MM.1S (cell line): ENCODE data around the gene DHX36.

Experiments used
- DNase-seq: peaks from one replicate; pipeline ENCODE4 v3.0.0-alpha.2; 2015
- H2AFZ ChIP-seq: fragments of 300-600 bp; sonication (generic); 2 replicates; pipeline ENCODE4 v1.6.0; 2016; ENCODE audit warnings: antibody characterized with exemption, low read length
- H3F3A ChIP-seq: fragments of 300-600 bp; sonication (generic); 2 replicates; pipeline ENCODE4 v1.6.1; 2016; ENCODE audit warnings: mild to moderate bottlenecking, antibody characterized with exemption, low read length, moderate library complexity, mixed read lengths; ENCODE audit not compliant: insufficient read depth
- H3K27ac ChIP-seq: fragments of 300-600 bp; sonication (generic); 2 replicates; pipeline ENCODE4 v1.5.1; 2016; ENCODE audit warnings: mild to moderate bottlenecking, low read length
- H3K27me3 ChIP-seq: fragments of 300-600 bp; sonication (generic); replicated peaks from 2 replicates; pipeline ENCODE4 v1.6.0; 2016; ENCODE audit warnings: low read length; ENCODE audit not compliant: insufficient read depth
- H3K36me3 ChIP-seq: fragments of 300-600 bp; sonication (generic); replicated peaks from 2 replicates; pipeline ENCODE4 v1.6.1; 2016; ENCODE audit warnings: mild to moderate bottlenecking, low read length, mixed read lengths; ENCODE audit not compliant: insufficient read depth
- H3K4me1 ChIP-seq: fragments of 300-600 bp; sonication (generic); 2 replicates; pipeline ENCODE4 v1.6.1; 2016; ENCODE audit warnings: low read length, mixed read lengths
- H3K4me2 ChIP-seq: fragments of 300-600 bp; sonication (generic); 2 replicates; pipeline ENCODE4 v1.6.0; 2016; ENCODE audit warnings: low read depth, low read length
- H3K4me3 ChIP-seq: fragments of 300-600 bp; sonication (generic); 2 replicates; pipeline ENCODE4 v1.5.1; 2016; ENCODE audit warnings: low read length, mixed read lengths
- H3K79me2 ChIP-seq: fragments of 300-600 bp; sonication (generic); 2 replicates; pipeline ENCODE4 v1.6.1; 2016; ENCODE audit warnings: mixed run types, low read length, mixed read lengths
- H3K9ac ChIP-seq: fragments of 300-600 bp; sonication (generic); 2 replicates; pipeline ENCODE4 v1.6.1; 2016; ENCODE audit warnings: low read length, mixed read lengths
- H3K9me2 ChIP-seq: fragments of 300-600 bp; sonication (generic); replicated peaks from 2 replicates; pipeline ENCODE4 v1.6.1; 2016; ENCODE audit warnings: mild to moderate bottlenecking, low read length, mixed read lengths; ENCODE audit not compliant: insufficient read depth
- H3K9me3 ChIP-seq: fragments of 300-600 bp; sonication (generic); replicated peaks from 2 replicates; pipeline ENCODE4 v1.6.1; 2016; ENCODE audit warnings: mild to moderate bottlenecking, low read length, mixed read lengths; ENCODE audit not compliant: insufficient read depth
- H4K20me1 ChIP-seq: fragments of 300-600 bp; sonication (generic); 2 replicates; pipeline ENCODE4 v1.6.1; 2016; ENCODE audit warnings: mild to moderate bottlenecking, low read length, moderate library complexity, mixed read lengths; ENCODE audit not compliant: insufficient read depth
- CTCF ChIP-seq: fragments of 300-600 bp; sonication (generic); IDR thresholded peaks from 2 replicates; pipeline ENCODE4 v1.5.1; 2016; ENCODE audit warnings: antibody characterized with exemption, low read length, mixed read lengths
- EZH2 ChIP-seq: fragments of 300-600 bp; sonication (generic); optimal IDR thresholded peaks from 2 replicates; pipeline ENCODE3; 2017; ENCODE audit warnings: low read depth, mild to moderate bottlenecking, antibody characterized with exemption, low read length, mixed read lengths
- EZH2phosphoT487 ChIP-seq: fragments of 300-600 bp; sonication (generic); IDR thresholded peaks from 2 replicates; pipeline ENCODE4 v1.6.1; 2018; ENCODE audit warnings: antibody characterized with exemption, low read length

Gene DHX36

GRCh38 chr3:154307363-154307762, 16.9 kb downstream of the DHX36 start:
- no peaks in the 10 kb centered on the region for H4K20me1 ChIP-seq
- H3K4me2 ChIP-seq, result no peak overlapping the region
- no peaks in the 10 kb centered on the region; the same call in 1 of the 2 replicates for H3K36me3 ChIP-seq
- no peaks in the 10 kb centered on the region for H3K9me2 ChIP-seq
- no peak overlapping the region for H3K27ac ChIP-seq
- no peaks in the 10 kb centered on the region for H3F3A ChIP-seq
- H3K27me3 ChIP-seq, result no peaks in the 10 kb centered on the region
- H2AFZ ChIP-seq, result no peak overlapping the region
- no peak for DNase-seq
- H3K9me3 ChIP-seq, result no peaks in the 10 kb centered on the region
- H3K4me3 ChIP-seq, result no peak overlapping the region
- H3K4me1 ChIP-seq, result no peaks in the 10 kb centered on the region; the same call in 1 of the 2 replicates
- H3K79me2 ChIP-seq, result peaks cover 5% of the 10 kb centered on the region; the same call in 1 of the 2 replicates
- H3K9ac ChIP-seq, result no peak overlapping the region
- no peak for TF ChIP-seq CTCF
- TF ChIP-seq EZH2, result no peak
- TF ChIP-seq EZH2phosphoT487, result no peak

DNA sequence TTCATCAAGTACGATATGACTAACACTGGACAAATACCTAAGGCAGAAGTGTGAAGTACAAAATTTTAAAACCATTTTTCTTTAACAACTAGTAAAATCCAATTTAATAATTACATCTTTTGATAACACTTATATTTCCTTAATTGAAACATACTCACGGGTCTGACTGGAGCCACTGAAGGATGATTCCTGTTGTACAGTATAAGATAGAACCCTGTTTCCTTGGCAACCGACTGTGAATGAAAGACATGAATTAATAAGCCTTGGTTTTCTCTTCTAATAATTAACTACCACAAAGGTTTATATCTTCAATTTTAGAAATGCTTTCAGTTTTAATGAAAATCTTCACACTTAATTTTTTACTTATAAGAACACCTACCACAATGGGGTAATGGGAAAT, 19.4 kb downstream of the DHX36 start:
- Histone ChIP-seq H3K4me2 (no peak overlapping the region), H3F3A (no peaks in the 10 kb centered on the region), H2AFZ (no peak overlapping the region), H4K20me1 (no peaks in the 10 kb centered on the region), H3K36me3 (peaks cover 8% of the 10 kb centered on the region), H3K79me2 (peaks cover 5% of the 10 kb centered on the region; the same call in 1 of the 2 replicates), H3K4me1 (no peaks in the 10 kb centered on the region; the same call in 1 of the 2 replicates), H3K27ac (no peak overlapping the region), H3K9ac (no peak overlapping the region), H3K27me3 (no peaks in the 10 kb centered on the region), H3K4me3 (no peak overlapping the region), H3K9me2 (no peaks in the 10 kb centered on the region), H3K9me3 (no peaks in the 10 kb centered on the region)
- DNase-seq, result no peak
- TF ChIP-seq EZH2 (no peak), CTCF (no peak), EZH2phosphoT487 (no peak)

GRCh38 chr3:154304116-154304786, 20.0 kb downstream of the DHX36 start:
- no peaks in the 10 kb centered on the region for H4K20me1 ChIP-seq
- no peak overlapping the region for H2AFZ ChIP-seq
- H3K9me3 ChIP-seq, result no peaks in the 10 kb centered on the region
- no peaks in the 10 kb centered on the region; the same call in 1 of the 2 replicates for H3K4me1 ChIP-seq
- no peak overlapping the region for H3K4me3 ChIP-seq
- no peak overlapping the region for H3K9ac ChIP-seq
- H3K4me2 ChIP-seq, result no peak overlapping the region
- DNase-seq, result peak; percentile 31
- H3K36me3 ChIP-seq, result peaks cover 8% of the 10 kb centered on the region
- H3K9me2 ChIP-seq, result no peaks in the 10 kb centered on the region
- H3K27me3 ChIP-seq, result no peaks in the 10 kb centered on the region
- no peak overlapping the region for H3K27ac ChIP-seq
- peaks cover 5% of the 10 kb centered on the region; the same call in 1 of the 2 replicates for H3K79me2 ChIP-seq
- no peaks in the 10 kb centered on the region for H3F3A ChIP-seq
- TF ChIP-seq EZH2phosphoT487, result no peak
- TF ChIP-seq EZH2, result no peak
- no peak for TF ChIP-seq CTCF
